Measurements from ENCODE around the gene CIDEB. TPM values are rescaled to one million over a fixed set of nuclear protein-coding genes. Genes with fewer than 3 reads are reported as not detected.
A peak's percentile ranks its signal among the peaks of the same experiment; 100 is the strongest.

CIDEB gene
- total and polyA plus RNA-seq, 2 of the 13 experiments (the other 11 are each of a cell fraction or from before 2014, with no cell fraction given) = 35.8 to 110 TPM

DNA sequence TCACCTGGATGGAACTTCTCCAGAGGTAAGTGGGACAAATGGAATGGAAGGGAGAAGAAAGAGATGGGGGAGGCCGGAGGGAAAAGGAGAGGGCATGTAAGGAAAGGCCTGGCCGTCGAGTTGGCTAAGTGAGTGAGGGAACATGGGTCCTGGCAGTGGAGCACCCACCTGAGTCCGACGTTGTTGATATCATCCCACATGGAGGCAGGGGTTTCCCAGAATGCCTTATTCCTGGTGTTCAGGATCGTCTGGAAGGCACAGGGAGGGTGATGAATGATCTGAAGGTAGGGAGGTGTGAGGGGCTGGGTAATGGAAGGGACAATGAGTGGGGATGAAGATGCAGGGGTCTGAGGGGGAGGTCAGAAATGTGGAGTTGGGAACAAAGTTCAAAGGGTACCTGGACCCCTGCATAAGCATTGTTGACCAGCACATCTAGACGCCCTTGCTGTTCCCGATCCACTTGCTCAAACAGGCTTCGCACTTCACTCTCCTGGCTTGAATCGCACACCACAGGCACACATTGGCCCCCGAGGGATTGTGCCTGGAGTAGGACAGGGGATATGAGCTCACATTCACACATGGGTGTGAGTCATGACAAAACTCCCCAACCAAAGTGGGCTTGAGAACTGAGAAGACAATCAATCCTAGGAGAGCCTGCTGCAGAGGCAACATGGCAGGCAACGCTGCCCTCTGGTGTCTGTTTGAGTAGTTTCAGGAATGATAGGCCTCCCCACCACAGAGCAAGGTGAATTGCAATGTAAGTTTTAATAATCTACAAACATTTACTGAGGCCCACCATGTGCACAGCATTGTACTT lies 11.2 kb downstream of the CIDEB start (continued):
- no peak for TF ChIP-seq RARA (CRISPR knock-in tag; IDR thresholded peaks at IDR 0.05)
- no peak for TF ChIP-seq ZNF674 (CRISPR knock-in tag; IDR thresholded peaks at IDR 0.05; ENCODE audit: low read depth)
- TF ChIP-seq, protein P1, sequence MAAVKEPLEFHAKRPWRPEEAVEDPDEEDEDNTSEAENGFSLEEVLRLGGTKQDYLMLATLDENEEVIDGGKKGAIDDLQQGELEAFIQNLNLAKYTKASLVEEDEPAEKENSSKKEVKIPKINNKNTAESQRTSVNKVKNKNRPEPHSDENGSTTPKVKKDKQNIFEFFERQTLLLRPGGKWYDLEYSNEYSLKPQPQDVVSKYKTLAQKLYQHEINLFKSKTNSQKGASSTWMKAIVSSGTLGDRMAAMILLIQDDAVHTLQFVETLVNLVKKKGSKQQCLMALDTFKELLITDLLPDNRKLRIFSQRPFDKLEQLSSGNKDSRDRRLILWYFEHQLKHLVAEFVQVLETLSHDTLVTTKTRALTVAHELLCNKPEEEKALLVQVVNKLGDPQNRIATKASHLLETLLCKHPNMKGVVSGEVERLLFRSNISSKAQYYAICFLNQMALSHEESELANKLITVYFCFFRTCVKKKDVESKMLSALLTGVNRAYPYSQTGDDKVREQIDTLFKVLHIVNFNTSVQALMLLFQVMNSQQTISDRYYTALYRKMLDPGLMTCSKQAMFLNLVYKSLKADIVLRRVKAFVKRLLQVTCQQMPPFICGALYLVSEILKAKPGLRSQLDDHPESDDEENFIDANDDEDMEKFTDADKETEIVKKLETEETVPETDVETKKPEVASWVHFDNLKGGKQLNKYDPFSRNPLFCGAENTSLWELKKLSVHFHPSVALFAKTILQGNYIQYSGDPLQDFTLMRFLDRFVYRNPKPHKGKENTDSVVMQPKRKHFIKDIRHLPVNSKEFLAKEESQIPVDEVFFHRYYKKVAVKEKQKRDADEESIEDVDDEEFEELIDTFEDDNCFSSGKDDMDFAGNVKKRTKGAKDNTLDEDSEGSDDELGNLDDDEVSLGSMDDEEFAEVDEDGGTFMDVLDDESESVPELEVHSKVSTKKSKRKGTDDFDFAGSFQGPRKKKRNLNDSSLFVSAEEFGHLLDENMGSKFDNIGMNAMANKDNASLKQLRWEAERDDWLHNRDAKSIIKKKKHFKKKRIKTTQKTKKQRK (IDR thresholded peaks at IDR 0.05; ENCODE audit: low read length) = no peak
- TF ChIP-seq AKNA (CRISPR knock-in tag; IDR thresholded peaks at IDR 0.05; ENCODE audit: borderline replicate concordance) = no peak
- peak; percentile 57; the same call in 1 of the 2 replicates for TF ChIP-seq PPARG (CRISPR knock-in tag; conservative IDR thresholded peaks at IDR 0.05)
- TF ChIP-seq ADNP (CRISPR knock-in tag; IDR thresholded peaks at IDR 0.05) = no peak
- TF ChIP-seq, protein P2, sequence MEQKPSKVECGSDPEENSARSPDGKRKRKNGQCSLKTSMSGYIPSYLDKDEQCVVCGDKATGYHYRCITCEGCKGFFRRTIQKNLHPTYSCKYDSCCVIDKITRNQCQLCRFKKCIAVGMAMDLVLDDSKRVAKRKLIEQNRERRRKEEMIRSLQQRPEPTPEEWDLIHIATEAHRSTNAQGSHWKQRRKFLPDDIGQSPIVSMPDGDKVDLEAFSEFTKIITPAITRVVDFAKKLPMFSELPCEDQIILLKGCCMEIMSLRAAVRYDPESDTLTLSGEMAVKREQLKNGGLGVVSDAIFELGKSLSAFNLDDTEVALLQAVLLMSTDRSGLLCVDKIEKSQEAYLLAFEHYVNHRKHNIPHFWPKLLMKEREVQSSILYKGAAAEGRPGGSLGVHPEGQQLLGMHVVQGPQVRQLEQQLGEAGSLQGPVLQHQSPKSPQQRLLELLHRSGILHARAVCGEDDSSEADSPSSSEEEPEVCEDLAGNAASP (CRISPR knock-in tag; IDR thresholded peaks at IDR 0.05; ENCODE audit: borderline replicate concordance) = peak; percentile 80
- TF ChIP-seq, protein P3, sequence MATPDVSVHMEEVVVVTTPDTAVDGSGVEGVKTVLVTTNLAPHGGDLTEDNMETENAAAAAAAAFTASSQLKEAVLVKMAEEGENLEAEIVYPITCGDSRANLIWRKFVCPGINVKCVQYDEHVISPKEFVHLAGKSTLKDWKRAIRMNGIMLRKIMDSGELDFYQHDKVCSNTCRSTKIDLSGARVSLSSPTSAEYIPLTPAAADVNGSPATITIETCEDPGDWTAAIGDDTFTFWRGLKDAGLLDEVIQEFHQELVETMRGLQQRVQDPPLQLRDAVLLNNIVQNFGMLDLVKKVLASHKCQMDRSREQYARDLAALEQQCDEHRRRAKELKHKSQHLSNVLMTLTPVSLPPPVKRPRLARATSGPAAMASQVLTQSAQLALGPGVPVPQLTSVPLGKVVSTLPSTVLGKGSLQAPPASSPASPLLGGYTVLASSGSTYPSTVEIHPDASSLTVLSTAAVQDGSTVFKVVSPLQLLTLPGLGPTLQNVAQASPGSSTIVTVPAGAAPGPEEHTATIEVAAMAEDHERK (CRISPR knock-in tag; IDR thresholded peaks at IDR 0.05; ENCODE audit: low read depth) = no peak
- TF ChIP-seq ZMAT5 (CRISPR knock-in tag; IDR thresholded peaks at IDR 0.05; ENCODE audit: borderline replicate concordance, low read depth) = no peak
- TF ChIP-seq SKI (IDR thresholded peaks at IDR 0.05; ENCODE audit: partially characterized antibody) = no peak
- no peak for TF ChIP-seq NFE2 (CRISPR knock-in tag; IDR thresholded peaks at IDR 0.05)
- peak; percentile 62; the same call in 1 of the 2 replicates for TF ChIP-seq YEATS2 (CRISPR knock-in tag; IDR thresholded peaks at IDR 0.05; ENCODE audit: borderline replicate concordance)
- TF ChIP-seq HNRNPUL1 (IDR thresholded peaks at IDR 0.05; ENCODE audit: low read depth, low read length) = no peak
- TF ChIP-seq ZNF746 (CRISPR knock-in tag; IDR thresholded peaks at IDR 0.05) = no peak

All from HepG2 (cell line).